ENCODE results near the gene NCCRP1.

DNA sequence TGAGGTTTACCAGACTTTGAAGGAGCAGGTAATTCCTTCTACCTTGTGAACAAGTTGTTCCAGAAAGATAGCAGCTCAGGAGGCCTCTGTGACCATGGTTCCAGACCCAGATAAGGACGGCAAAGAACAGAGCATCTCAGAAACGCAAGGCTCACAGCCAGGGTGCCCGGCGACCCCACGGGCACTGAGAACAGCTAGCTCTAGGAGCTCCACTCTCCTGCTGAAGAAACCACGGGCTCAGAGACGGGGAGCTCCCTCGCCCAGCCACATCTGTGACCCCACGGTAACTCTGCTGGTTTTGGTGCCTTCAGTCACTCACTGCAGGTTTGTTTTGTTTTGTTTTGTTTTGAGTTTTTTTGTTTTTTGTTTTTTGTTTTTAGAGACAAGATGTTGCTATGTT lies 16.0 kb upstream of the NCCRP1 start:
- TF ChIP-seq, protein P1, sequence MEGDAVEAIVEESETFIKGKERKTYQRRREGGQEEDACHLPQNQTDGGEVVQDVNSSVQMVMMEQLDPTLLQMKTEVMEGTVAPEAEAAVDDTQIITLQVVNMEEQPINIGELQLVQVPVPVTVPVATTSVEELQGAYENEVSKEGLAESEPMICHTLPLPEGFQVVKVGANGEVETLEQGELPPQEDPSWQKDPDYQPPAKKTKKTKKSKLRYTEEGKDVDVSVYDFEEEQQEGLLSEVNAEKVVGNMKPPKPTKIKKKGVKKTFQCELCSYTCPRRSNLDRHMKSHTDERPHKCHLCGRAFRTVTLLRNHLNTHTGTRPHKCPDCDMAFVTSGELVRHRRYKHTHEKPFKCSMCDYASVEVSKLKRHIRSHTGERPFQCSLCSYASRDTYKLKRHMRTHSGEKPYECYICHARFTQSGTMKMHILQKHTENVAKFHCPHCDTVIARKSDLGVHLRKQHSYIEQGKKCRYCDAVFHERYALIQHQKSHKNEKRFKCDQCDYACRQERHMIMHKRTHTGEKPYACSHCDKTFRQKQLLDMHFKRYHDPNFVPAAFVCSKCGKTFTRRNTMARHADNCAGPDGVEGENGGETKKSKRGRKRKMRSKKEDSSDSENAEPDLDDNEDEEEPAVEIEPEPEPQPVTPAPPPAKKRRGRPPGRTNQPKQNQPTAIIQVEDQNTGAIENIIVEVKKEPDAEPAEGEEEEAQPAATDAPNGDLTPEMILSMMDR (IDR thresholded peaks at IDR 0.05), result no peak
- TF ChIP-seq POLR2A (IDR thresholded peaks at IDR 0.05), result no peak
